ENCODE measurements around the gene KDM4C.
"Not testable (repeated sequence)": the region's sequence is repeated elsewhere in the genome, so short reads cannot be mapped to it uniquely, and the experiment has no call there.

KDM4C gene

GRCh38 chr9:6733831-6734230 lies 23.9 kb upstream of the KDM4C start:
- Histone ChIP-seq H4K8ac (ENCODE audit: low read depth, low read length) (no peak overlapping the region), H3K27ac (ENCODE audit: low read depth, low read length) (no peak overlapping the region), H3K79me1 (ENCODE audit: low read length) (no peaks in the 10 kb centered on the region), H2BK120ac (ENCODE audit: low read depth, low read length) (no peak overlapping the region), H4K5ac (ENCODE audit: low read length) (no peak overlapping the region), H3K23ac (ENCODE audit: low read length) (no peak overlapping the region), H2BK5ac (ENCODE audit: low read length) (no peak overlapping the region), H3K4me3 (ENCODE audit: low read length) (no peak overlapping the region), H2AK5ac (ENCODE audit: low read length) (no peak overlapping the region), H3K56ac (ENCODE audit: low read length) (no peak overlapping the region), H3K9ac (ENCODE audit: low read length) (no peak overlapping the region), H3K36me3 (ENCODE audit: control insufficient read depth, insufficient read depth, low read length) (no peaks in the 10 kb centered on the region), H3K79me2 (ENCODE audit: control insufficient read depth, insufficient read depth, low read length) (no peaks in the 10 kb centered on the region), H2BK15ac (replicated peaks; ENCODE audit: low read depth) (no peak overlapping the region), H3K4ac (ENCODE audit: low read depth, low read length) (no peak overlapping the region), H3K4me1 (ENCODE audit: control insufficient read depth, low read depth, low read length) (no peaks in the 10 kb centered on the region), H3K4me2 (ENCODE audit: low read length) (no peak overlapping the region), H3K18ac (ENCODE audit: low read length) (no peak overlapping the region), H3K27me3 (ENCODE audit: insufficient read depth, low read length, poor library complexity) (no peaks in the 10 kb centered on the region)
- DNase-seq: no peak
- WGBS (ENCODE audit: extremely low coverage, insufficient coverage, low lambda C conversion rate): no CpG with 5 or more reads among the region's 6 CpGs

- no CpG with 5 or more reads among the region's 3 CpGs for WGBS (ENCODE audit: extremely low coverage, insufficient coverage, low lambda C conversion rate)
- DNase-seq: no peak
Measured at GRCh38 chr9:6735422-6735821, 22.4 kb upstream of the KDM4C start.

GRCh38 chr9:6739218-6739617 lies 18.6 kb upstream of the KDM4C start:
- Histone ChIP-seq H4K8ac (ENCODE audit: low read depth, low read length) (no peak overlapping the region), H3K79me1 (ENCODE audit: low read length) (no peaks in the 10 kb centered on the region), H3K9ac (ENCODE audit: low read length) (no peak overlapping the region), H3K4me1 (ENCODE audit: control insufficient read depth, low read depth, low read length) (no peaks in the 10 kb centered on the region), H3K56ac (ENCODE audit: low read length) (no peak overlapping the region), H3K4ac (ENCODE audit: low read depth, low read length) (no peak overlapping the region), H3K27ac (ENCODE audit: low read depth, low read length) (no peak overlapping the region), H2BK15ac (replicated peaks; ENCODE audit: low read depth) (no peak overlapping the region), H2AK5ac (ENCODE audit: low read length) (no peak overlapping the region), H3K27me3 (ENCODE audit: insufficient read depth, low read length, poor library complexity) (no peaks in the 10 kb centered on the region), H3K4me2 (ENCODE audit: low read length) (no peak overlapping the region), H2BK120ac (ENCODE audit: low read depth, low read length) (no peak overlapping the region), H3K4me3 (ENCODE audit: low read length) (no peak overlapping the region), H4K5ac (ENCODE audit: low read length) (no peak overlapping the region), H2BK5ac (ENCODE audit: low read length) (no peak overlapping the region), H3K18ac (ENCODE audit: low read length) (no peak overlapping the region), H3K23ac (ENCODE audit: low read length) (no peak overlapping the region), H3K79me2 (ENCODE audit: control insufficient read depth, insufficient read depth, low read length) (no peaks in the 10 kb centered on the region), H3K36me3 (ENCODE audit: control insufficient read depth, insufficient read depth, low read length) (no peaks in the 10 kb centered on the region)
- WGBS (ENCODE audit: extremely low coverage, insufficient coverage, low lambda C conversion rate): no CpG with 5 or more reads among the region's 1 CpG
- DNase-seq: peak; percentile 32

More at GRCh38 chr9:6735422-6735821, 22.4 kb upstream of the KDM4C start:
- no peak overlapping the region for H4K8ac ChIP-seq (ENCODE audit: low read depth, low read length)
- H3K79me1 ChIP-seq (ENCODE audit: low read length): no peaks in the 10 kb centered on the region
- no peak overlapping the region for H2AK5ac ChIP-seq (ENCODE audit: low read length)
- H3K9ac ChIP-seq (ENCODE audit: low read length): no peak overlapping the region
- no peak overlapping the region for H2BK5ac ChIP-seq (ENCODE audit: low read length)
- H3K27ac ChIP-seq (ENCODE audit: low read depth, low read length): no peak overlapping the region
- no peak overlapping the region for H3K4me3 ChIP-seq (ENCODE audit: low read length)
- no peak overlapping the region for H3K23ac ChIP-seq (ENCODE audit: low read length)
- H3K4me2 ChIP-seq (ENCODE audit: low read length): no peak overlapping the region
- no peak overlapping the region for H3K4ac ChIP-seq (ENCODE audit: low read depth, low read length)
- H3K18ac ChIP-seq (ENCODE audit: low read length): no peak overlapping the region
- no peaks in the 10 kb centered on the region for H3K4me1 ChIP-seq (ENCODE audit: control insufficient read depth, low read depth, low read length)
- H3K79me2 ChIP-seq (ENCODE audit: control insufficient read depth, insufficient read depth, low read length): no peaks in the 10 kb centered on the region
- H2BK120ac ChIP-seq (ENCODE audit: low read depth, low read length): no peak overlapping the region
- no peaks in the 10 kb centered on the region for H3K27me3 ChIP-seq (ENCODE audit: insufficient read depth, low read length, poor library complexity)
- H2BK15ac ChIP-seq (replicated peaks; ENCODE audit: low read depth): no peak overlapping the region
- H3K56ac ChIP-seq (ENCODE audit: low read length): no peak overlapping the region
- H3K36me3 ChIP-seq (ENCODE audit: control insufficient read depth, insufficient read depth, low read length): no peaks in the 10 kb centered on the region
- no peak overlapping the region for H4K5ac ChIP-seq (ENCODE audit: low read length)

- not testable (repeated sequence) for H3K4ac ChIP-seq (ENCODE audit: low read depth, low read length); H2AK5ac ChIP-seq (ENCODE audit: low read length); H2BK120ac ChIP-seq (ENCODE audit: low read depth, low read length); H3K4me3 ChIP-seq (ENCODE audit: low read length); H3K27me3 ChIP-seq (ENCODE audit: insufficient read depth, low read length, poor library complexity); H2BK5ac ChIP-seq (ENCODE audit: low read length); H3K23ac ChIP-seq (ENCODE audit: low read length); H3K56ac ChIP-seq (ENCODE audit: low read length); H3K18ac ChIP-seq (ENCODE audit: low read length); H2BK15ac ChIP-seq (replicated peaks; ENCODE audit: low read depth); DNase-seq; H3K4me1 ChIP-seq (ENCODE audit: control insufficient read depth, low read depth, low read length); H3K36me3 ChIP-seq (ENCODE audit: control insufficient read depth, insufficient read depth, low read length); H4K8ac ChIP-seq (ENCODE audit: low read depth, low read length); H3K4me2 ChIP-seq (ENCODE audit: low read length); H3K79me2 ChIP-seq (ENCODE audit: control insufficient read depth, insufficient read depth, low read length); H4K5ac ChIP-seq (ENCODE audit: low read length); H3K9ac ChIP-seq (ENCODE audit: low read length); H3K79me1 ChIP-seq (ENCODE audit: low read length); H3K27ac ChIP-seq (ENCODE audit: low read depth, low read length)
- no CpG with 5 or more reads among the region's 9 CpGs for WGBS (ENCODE audit: extremely low coverage, insufficient coverage, low lambda C conversion rate)
Measured at GRCh38 chr9:6748861-6749260, 8.9 kb upstream of the KDM4C start.

GRCh38 chr9:6754861-6755260 lies 2.9 kb upstream of the KDM4C start:
- H3K4me2 ChIP-seq (ENCODE audit: low read length); DNase-seq; H3K4me3 ChIP-seq (ENCODE audit: low read length); H3K27me3 ChIP-seq (ENCODE audit: insufficient read depth, low read length, poor library complexity); H3K18ac ChIP-seq (ENCODE audit: low read length); H3K9ac ChIP-seq (ENCODE audit: low read length); H3K79me1 ChIP-seq (ENCODE audit: low read length); H4K8ac ChIP-seq (ENCODE audit: low read depth, low read length); H2AK5ac ChIP-seq (ENCODE audit: low read length); H3K4ac ChIP-seq (ENCODE audit: low read depth, low read length); H3K79me2 ChIP-seq (ENCODE audit: control insufficient read depth, insufficient read depth, low read length); H2BK15ac ChIP-seq (replicated peaks; ENCODE audit: low read depth); H2BK5ac ChIP-seq (ENCODE audit: low read length); H3K23ac ChIP-seq (ENCODE audit: low read length); H3K56ac ChIP-seq (ENCODE audit: low read length); H3K4me1 ChIP-seq (ENCODE audit: control insufficient read depth, low read depth, low read length); H2BK120ac ChIP-seq (ENCODE audit: low read depth, low read length); H3K36me3 ChIP-seq (ENCODE audit: control insufficient read depth, insufficient read depth, low read length); H4K5ac ChIP-seq (ENCODE audit: low read length); H3K27ac ChIP-seq (ENCODE audit: low read depth, low read length): not testable (repeated sequence)
- WGBS (ENCODE audit: extremely low coverage, insufficient coverage, low lambda C conversion rate): no CpG with 5 or more reads among the region's 10 CpGs

- DNase-seq: peak; percentile 82
- H2BK120ac ChIP-seq (ENCODE audit: low read depth, low read length): no peak overlapping the region
- WGBS (ENCODE audit: extremely low coverage, insufficient coverage, low lambda C conversion rate): no CpG with 5 or more reads among the region's 14 CpGs
- H3K79me1 ChIP-seq (ENCODE audit: low read length): no peaks in the 10 kb centered on the region
- no peak overlapping the region for H3K23ac ChIP-seq (ENCODE audit: low read length)
- no peak overlapping the region for H3K18ac ChIP-seq (ENCODE audit: low read length)
- no peaks in the 10 kb centered on the region for H3K4me1 ChIP-seq (ENCODE audit: control insufficient read depth, low read depth, low read length)
- H3K27ac ChIP-seq (ENCODE audit: low read depth, low read length): peak overlapping the region; percentile 34
- no peak overlapping the region for H4K8ac ChIP-seq (ENCODE audit: low read depth, low read length)
- no peak overlapping the region for H3K4ac ChIP-seq (ENCODE audit: low read depth, low read length)
- H2BK15ac ChIP-seq (replicated peaks; ENCODE audit: low read depth): no peak overlapping the region
- no peaks in the 10 kb centered on the region for H3K36me3 ChIP-seq (ENCODE audit: control insufficient read depth, insufficient read depth, low read length)
- H3K4me2 ChIP-seq (ENCODE audit: low read length): peak overlapping the region; percentile 92
- peak overlapping the region; percentile 70 for H3K9ac ChIP-seq (ENCODE audit: low read length)
- peak overlapping the region; percentile 69 for H3K4me3 ChIP-seq (ENCODE audit: low read length)
- H3K27me3 ChIP-seq (ENCODE audit: insufficient read depth, low read length, poor library complexity): no peaks in the 10 kb centered on the region
- no peak overlapping the region for H2BK5ac ChIP-seq (ENCODE audit: low read length)
- H2AK5ac ChIP-seq (ENCODE audit: low read length): no peak overlapping the region
- H4K5ac ChIP-seq (ENCODE audit: low read length): no peak overlapping the region
- peak overlapping the region; percentile 93 for H3K56ac ChIP-seq (ENCODE audit: low read length)
- peaks cover 4% of the 10 kb centered on the region for H3K79me2 ChIP-seq (ENCODE audit: control insufficient read depth, insufficient read depth, low read length)
Measured at GRCh38 chr9:6757132-6757455, 679 bp upstream of the KDM4C start.

All from mesendoderm (in vitro differentiated cells).